Measurements from ENCODE around the gene RFPL2. TPM values are rescaled to one million over a fixed set of nuclear protein-coding genes. Genes with fewer than 3 reads are reported as not detected.

The RFPL2 gene
- total RNA-seq, 1 experiment from 2014 or later: not detected

DNA sequence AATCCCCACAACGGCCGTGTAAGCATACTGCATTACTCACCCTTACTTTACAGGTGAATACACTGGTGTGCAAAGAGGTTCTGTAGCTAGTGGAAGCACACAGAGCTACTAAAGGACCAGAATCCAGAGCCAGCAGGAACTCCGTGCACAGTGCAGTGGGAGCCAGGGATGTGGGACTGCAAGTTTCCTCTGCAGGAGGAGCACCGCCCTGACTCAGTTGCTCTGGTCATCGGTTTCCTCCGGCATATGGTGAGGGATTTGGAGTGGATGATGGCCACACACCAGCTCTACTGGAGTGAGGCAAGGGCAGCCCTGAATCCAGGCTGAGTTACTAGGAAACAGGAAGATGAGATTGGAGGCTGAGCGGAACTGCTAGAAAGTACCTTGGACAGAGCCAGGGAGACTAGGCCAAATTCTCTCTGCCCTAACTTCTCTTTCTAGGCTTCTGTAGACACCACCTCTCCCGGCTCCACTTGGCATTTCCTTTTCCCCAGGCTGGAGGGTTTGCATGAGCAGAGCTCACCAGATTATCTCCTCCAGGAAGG lies 27.6 kb downstream of the RFPL2 start:
- POLR2A ChIA-PET (ENCODE audit: low non-redundant PET): no interaction called here
- Histone ChIP-seq H3K27ac (ENCODE audit: low read depth, low read length, poor library complexity, severe bottlenecking) (no peak overlapping the region), H3K9me3 (ENCODE audit: low read depth, low read length, poor library complexity, severe bottlenecking) (no peaks in the 10 kb centered on the region), H3K4me1 (ENCODE audit: insufficient read depth, low read length, poor library complexity, severe bottlenecking) (no peaks in the 10 kb centered on the region), H3K27me3 (replicated peaks; ENCODE audit: insufficient read depth, low read depth, low read length, poor library complexity) (peaks cover 65% of the 10 kb centered on the region), H3K36me3 (ENCODE audit: insufficient read depth, low read length, poor library complexity, severe bottlenecking) (no peaks in the 10 kb centered on the region), H3K4me3 (ENCODE audit: low read depth, low read length, poor library complexity, severe bottlenecking) (no peak overlapping the region)
- peak; percentile 6 for DNase-seq (ENCODE audit: low spot score)
- no TSS peak for BruUV-seq (replicated peaks)
- CTCF ChIA-PET: no interaction called here
- intact Hi-C loops (cut with micrococcal nuclease; ENCODE audit: unreplicated experiment): no loop called here
- TF ChIP-seq, protein P1, sequence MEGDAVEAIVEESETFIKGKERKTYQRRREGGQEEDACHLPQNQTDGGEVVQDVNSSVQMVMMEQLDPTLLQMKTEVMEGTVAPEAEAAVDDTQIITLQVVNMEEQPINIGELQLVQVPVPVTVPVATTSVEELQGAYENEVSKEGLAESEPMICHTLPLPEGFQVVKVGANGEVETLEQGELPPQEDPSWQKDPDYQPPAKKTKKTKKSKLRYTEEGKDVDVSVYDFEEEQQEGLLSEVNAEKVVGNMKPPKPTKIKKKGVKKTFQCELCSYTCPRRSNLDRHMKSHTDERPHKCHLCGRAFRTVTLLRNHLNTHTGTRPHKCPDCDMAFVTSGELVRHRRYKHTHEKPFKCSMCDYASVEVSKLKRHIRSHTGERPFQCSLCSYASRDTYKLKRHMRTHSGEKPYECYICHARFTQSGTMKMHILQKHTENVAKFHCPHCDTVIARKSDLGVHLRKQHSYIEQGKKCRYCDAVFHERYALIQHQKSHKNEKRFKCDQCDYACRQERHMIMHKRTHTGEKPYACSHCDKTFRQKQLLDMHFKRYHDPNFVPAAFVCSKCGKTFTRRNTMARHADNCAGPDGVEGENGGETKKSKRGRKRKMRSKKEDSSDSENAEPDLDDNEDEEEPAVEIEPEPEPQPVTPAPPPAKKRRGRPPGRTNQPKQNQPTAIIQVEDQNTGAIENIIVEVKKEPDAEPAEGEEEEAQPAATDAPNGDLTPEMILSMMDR (conservative IDR thresholded peaks at IDR 0.05; ENCODE audit: low read depth, low read length): no peak
- TF ChIP-seq EZH2 (IDR thresholded peaks at IDR 0.05; ENCODE audit: borderline replicate concordance, low read depth, low read length, poor library complexity, severe bottlenecking): no peak

DNA sequence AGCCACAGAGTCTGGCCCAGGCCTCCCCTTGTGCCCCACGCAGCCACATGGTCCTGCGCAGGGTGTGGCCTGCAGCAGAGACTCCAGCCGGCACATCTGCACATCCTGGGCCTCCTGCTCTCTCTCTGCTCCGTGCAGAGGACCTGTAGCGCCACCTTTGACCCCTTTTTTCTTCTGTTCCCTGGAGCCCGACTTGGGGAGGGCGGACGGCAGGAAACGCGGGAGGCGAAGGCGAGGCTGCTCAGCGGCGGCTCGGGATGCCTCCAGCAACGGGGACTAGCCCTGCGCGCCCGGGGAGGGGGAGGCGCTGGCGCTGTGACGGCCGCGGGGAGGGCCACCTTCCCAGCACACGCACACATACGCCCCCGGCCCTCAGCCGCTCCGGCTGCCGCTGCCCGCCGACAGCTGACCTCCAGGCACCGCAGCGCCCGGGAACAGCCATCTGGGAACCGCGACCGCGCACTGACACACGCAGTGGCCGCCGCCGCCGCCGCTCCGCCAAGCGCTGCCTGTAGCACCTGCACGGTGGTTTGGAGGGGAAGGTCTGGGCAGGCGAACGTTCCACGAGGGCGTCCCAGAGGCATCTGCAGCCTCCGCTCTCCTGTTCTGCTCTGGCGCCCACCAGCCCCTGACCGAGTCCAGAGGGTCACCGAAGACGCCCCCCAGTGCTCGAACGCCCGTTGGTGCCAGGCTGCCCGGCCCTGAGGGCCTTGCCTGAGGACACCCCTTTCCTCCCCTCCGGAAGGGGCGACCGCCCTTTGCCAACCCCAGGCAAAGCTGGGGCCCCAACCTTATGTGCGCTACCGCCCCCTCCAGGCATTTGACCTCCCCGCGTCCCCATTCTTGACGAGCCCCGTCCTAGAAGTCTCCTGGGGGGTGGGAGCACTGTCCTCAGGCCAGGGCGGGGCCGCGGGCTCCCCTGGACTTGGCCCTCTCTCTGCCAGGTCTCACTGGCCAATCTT lies 28.9 kb downstream of the RFPL2 start:
- Histone ChIP-seq H3K27me3 (replicated peaks; ENCODE audit: insufficient read depth, low read depth, low read length, poor library complexity) (peaks cover 61% of the 10 kb centered on the region), H3K4me3 (ENCODE audit: low read depth, low read length, poor library complexity, severe bottlenecking) (no peak overlapping the region), H3K27ac (ENCODE audit: low read depth, low read length, poor library complexity, severe bottlenecking) (no peak overlapping the region), H3K36me3 (ENCODE audit: insufficient read depth, low read length, poor library complexity, severe bottlenecking) (no peaks in the 10 kb centered on the region), H3K9me3 (ENCODE audit: low read depth, low read length, poor library complexity, severe bottlenecking) (no peaks in the 10 kb centered on the region), H3K4me1 (ENCODE audit: insufficient read depth, low read length, poor library complexity, severe bottlenecking) (no peaks in the 10 kb centered on the region)
- CTCF ChIA-PET: no interaction called here
- intact Hi-C loops (cut with micrococcal nuclease; ENCODE audit: unreplicated experiment): no loop called here
- DNase-seq (ENCODE audit: low spot score): no peak
- BruUV-seq (replicated peaks): no TSS peak
- POLR2A ChIA-PET (ENCODE audit: low non-redundant PET): no interaction called here
- TF ChIP-seq, protein P1 (conservative IDR thresholded peaks at IDR 0.05; ENCODE audit: low read depth, low read length): no peak
- TF ChIP-seq EZH2 (IDR thresholded peaks at IDR 0.05; ENCODE audit: borderline replicate concordance, low read depth, low read length, poor library complexity, severe bottlenecking): no peak

DNA sequence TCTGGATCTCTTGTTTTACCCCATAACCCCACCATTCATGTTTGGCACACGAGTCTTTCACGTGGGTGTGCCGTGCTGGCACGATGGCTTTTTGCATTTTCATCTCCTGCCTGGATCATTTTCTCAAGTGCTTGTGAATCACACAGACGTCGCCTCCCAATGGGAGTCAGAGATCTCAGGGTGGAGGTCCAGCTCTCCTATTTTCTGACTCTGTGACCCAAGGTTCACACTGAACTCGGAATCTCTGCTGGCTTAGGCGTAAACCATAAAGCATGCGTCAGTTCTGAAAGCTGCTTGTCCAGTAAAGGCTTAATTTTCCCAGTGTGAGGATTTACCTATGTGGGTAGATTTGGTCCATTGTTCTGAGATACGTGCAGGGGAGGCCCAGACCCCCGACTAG lies 29.8 kb downstream of the RFPL2 start:
- Histone ChIP-seq H3K9me3 (ENCODE audit: low read depth, low read length, poor library complexity, severe bottlenecking) (no peaks in the 10 kb centered on the region), H3K36me3 (ENCODE audit: insufficient read depth, low read length, poor library complexity, severe bottlenecking) (no peaks in the 10 kb centered on the region), H3K4me1 (ENCODE audit: insufficient read depth, low read length, poor library complexity, severe bottlenecking) (no peaks in the 10 kb centered on the region), H3K27me3 (replicated peaks; ENCODE audit: insufficient read depth, low read depth, low read length, poor library complexity) (peaks cover 53% of the 10 kb centered on the region), H3K4me3 (ENCODE audit: low read depth, low read length, poor library complexity, severe bottlenecking) (no peak overlapping the region), H3K27ac (ENCODE audit: low read depth, low read length, poor library complexity, severe bottlenecking) (no peak overlapping the region)
- intact Hi-C loops (cut with micrococcal nuclease; ENCODE audit: unreplicated experiment): no loop called here
- BruUV-seq (replicated peaks): no TSS peak
- CTCF ChIA-PET: no interaction called here
- TF ChIP-seq, protein P1 (conservative IDR thresholded peaks at IDR 0.05; ENCODE audit: low read depth, low read length): no peak
- TF ChIP-seq EZH2 (IDR thresholded peaks at IDR 0.05; ENCODE audit: borderline replicate concordance, low read depth, low read length, poor library complexity, severe bottlenecking): no peak
- POLR2A ChIA-PET (ENCODE audit: low non-redundant PET): no interaction called here
- DNase-seq (ENCODE audit: low spot score): no peak
